ENCODE measurements around the gene ITPR2. TPM values are rescaled to one million over a fixed set of nuclear protein-coding genes. Genes with fewer than 3 reads are reported as not detected.

The ITPR2 gene
- total and polyA plus RNA-seq, 2 of the 8 experiments (the other 6 are each of a cell fraction or from before 2014, with no cell fraction given): 4.1 to 48.3 TPM

DNA sequence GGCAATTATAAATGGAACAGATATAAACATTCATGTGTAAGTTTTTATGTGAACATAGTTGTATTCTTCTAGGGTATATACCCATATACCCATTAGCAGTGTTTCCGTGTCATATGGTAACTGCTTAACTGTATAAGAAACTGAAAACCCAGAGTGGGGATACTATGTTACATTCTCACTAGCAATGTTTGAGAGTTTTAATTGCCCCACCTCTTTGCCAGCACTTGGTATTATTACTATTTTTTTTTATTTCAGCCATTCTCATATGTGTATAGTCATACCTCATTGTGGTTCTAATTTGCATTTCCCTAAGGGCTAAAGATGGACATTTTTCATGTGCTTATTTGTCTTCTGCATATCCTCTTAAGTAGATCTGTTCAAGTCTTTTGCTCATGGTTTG is 28.7 kb upstream of the ITPR2 start:
- 100% methylated on average over 1 of the region's 1 CpG; no CpG with 5 or more reads in 1 of the 2 experiments for WGBS, 2 experiments (ENCODE audit: extremely low coverage in 1 of 2, insufficient coverage in 1 of 2, insufficient read length in 1 of 2, insufficient replicate concordance in 2 of 2, low coverage in 1 of 2, low lambda C conversion rate in 2 of 2, missing lambda C conversion rate in 1 of 2)
- no peak overlapping the region for H2BK12ac ChIP-seq (ENCODE audit: low read depth, low read length)
- H3K18ac ChIP-seq (ENCODE audit: extremely low read depth, low read length): no peak overlapping the region
- no peaks in the 10 kb centered on the region for H3K36me3 ChIP-seq (ENCODE audit: control insufficient read depth in 2 of 4, insufficient read depth in 4 of 4, low read length in 3 of 4)
- H3K4ac ChIP-seq (replicated peaks; ENCODE audit: insufficient read length, low read depth, low read length): no peak overlapping the region
- no peak overlapping the region for H4K8ac ChIP-seq (ENCODE audit: extremely low read depth, insufficient read depth, low read length)
- no peaks in the 10 kb centered on the region for H3K79me1 ChIP-seq (ENCODE audit: low read depth, low read length)
- no peak overlapping the region for H2BK15ac ChIP-seq (ENCODE audit: low read length)
- H3K4me1 ChIP-seq (replicated peaks in 1 of 4; ENCODE audit: control insufficient read depth in 3 of 4, insufficient read depth in 4 of 4, low read length in 3 of 4): peaks cover 0 to 3% (median 0%) of the 10 kb centered on the region in 4 experiments; a peak in 1 of 7 replicates
- DNase-seq (ENCODE audit: low read depth in 1 of 2, low spot score in 2 of 2): no peak
- ChIA-PET CTCF (ENCODE audit: partially characterized antibody) (interaction anchor here (2.3 to 10.2 kb wide), 2 partner anchors 16 to 23 kb away, joined by 6 to 96 read pairs; no protein-coding TSS in a partner anchor), POLR2A (ENCODE audit: partially characterized antibody) (no interaction called here)
- no peak overlapping the region for H2BK20ac ChIP-seq (ENCODE audit: low read length)
- H2BK5ac ChIP-seq (ENCODE audit: low read depth, low read length): no peak overlapping the region
- no peaks in the 10 kb centered on the region for H3K79me2 ChIP-seq (ENCODE audit: control insufficient read depth in 1 of 2, insufficient read depth in 2 of 2, low read length in 2 of 2)
- H2BK120ac ChIP-seq (replicated peaks; ENCODE audit: low read depth, low read length): no peak overlapping the region
- no peak overlapping the region for H3K14ac ChIP-seq (ENCODE audit: insufficient read length)
- no peak overlapping the region for H4K91ac ChIP-seq (replicated peaks; ENCODE audit: insufficient read length, low read length)
- no peak overlapping the region for H3K56ac ChIP-seq (replicated peaks; ENCODE audit: insufficient read length, low read depth, low read length)
- no peak overlapping the region for H3K9ac ChIP-seq (replicated peaks in 1 of 4; ENCODE audit: extremely low read depth in 1 of 4, low read depth in 3 of 4, low read length in 3 of 4)
- no peaks in the 10 kb centered on the region for H3K23me2 ChIP-seq (ENCODE audit: low read depth, low read length)
- no peaks in the 10 kb centered on the region for H3K9me3 ChIP-seq (ENCODE audit: insufficient read depth in 2 of 2, low read depth in 1 of 2, low read length in 1 of 2)
- H3K23ac ChIP-seq (ENCODE audit: insufficient read length): no peak overlapping the region
- TF ChIP-seq CREB1 (IDR thresholded peaks at IDR 0.05): no peak
- TF ChIP-seq KDM1A (IDR thresholded peaks at IDR 0.05; ENCODE audit: borderline replicate concordance, low read length): no peak
- TF ChIP-seq ZNF274 (IDR thresholded peaks at IDR 0.05; ENCODE audit: borderline replicate concordance, extremely low read depth, low read length): no peak
- TF ChIP-seq ASH2L (IDR thresholded peaks at IDR 0.05; ENCODE audit: low read length): no peak
- TF ChIP-seq TBP (IDR thresholded peaks at IDR 0.05; ENCODE audit: low read depth, low read length): no peak
- TF ChIP-seq POLR2A (IDR thresholded peaks at IDR 0.05; ENCODE audit: control extremely low read depth in 1 of 2, low read depth in 2 of 2, low read length in 2 of 2): no peak
- TF ChIP-seq CBX8 (IDR thresholded peaks at IDR 0.05; ENCODE audit: borderline replicate concordance, low read depth, low read length): no peak
- no peak for TF ChIP-seq FOSL1 (IDR thresholded peaks at IDR 0.05; ENCODE audit: insufficient read depth, low read depth, low read length)
- no peaks in the 10 kb centered on the region for H3K27me3 ChIP-seq (replicated peaks in 1 of 4; ENCODE audit: control insufficient read depth in 3 of 4, extremely low read depth in 1 of 4, insufficient read depth in 3 of 4, low read length in 3 of 4)
- H2AK5ac ChIP-seq (ENCODE audit: low read depth, low read length): no peak overlapping the region
- no peaks in the 10 kb centered on the region for H4K20me1 ChIP-seq (replicated peaks in 1 of 2; ENCODE audit: control insufficient read depth in 1 of 2, insufficient read depth in 2 of 2, low read length in 2 of 2)
- H3K4me2 ChIP-seq (ENCODE audit: insufficient read depth in 1 of 2, low read depth in 2 of 2, low read length in 2 of 2): no peak overlapping the region
- H3K27ac ChIP-seq (ENCODE audit: low read depth, low read length): no peak overlapping the region
- no peak overlapping the region for H3K4me3 ChIP-seq (ENCODE audit: extremely low read depth in 1 of 4, insufficient read depth in 2 of 4, low read depth in 3 of 4, low read length in 4 of 4)
- H4K5ac ChIP-seq (ENCODE audit: insufficient read length, low read depth, low read length): no peak overlapping the region
- no peak for FAIRE-seq
- H2AFZ ChIP-seq (ENCODE audit: low read length): no peak overlapping the region
